Kidney (tissue), 14 donors: ENCODE results near the gene LCOR. TPM values are rescaled to one million over a fixed set of nuclear protein-coding genes. Genes with fewer than 3 reads are reported as not detected.
"Not testable (repeated sequence)": the region's sequence is repeated elsewhere in the genome, so short reads cannot be mapped to it uniquely, and the experiment has no call there.

Source experiments
- DNase-seq, 5 donors: peaks; one replicate each; pipeline ENCODE4 v3.0.0-alpha.2; 2013 to 2020
- FAIRE-seq: peaks from 2 replicates; lab custom pipeline; 2012; peaks lifted over from hg19 to GRCh38; lab: Jason Lieb, UNC
- H3K27ac ChIP-seq, 2 donors: one replicate each; pipeline ENCODE4 v1.7.0; 2013; ENCODE audit warnings: low read depth in 2 of 2, low read length in 2 of 2, inconsistent platforms in 1 of 2
- H3K27me3 ChIP-seq: one replicate; pipeline ENCODE4 v1.7.1; 2013; ENCODE audit warnings: low read length, inconsistent platforms; ENCODE audit not compliant: control insufficient read depth, insufficient read depth
- H3K36me3 ChIP-seq, 3 donors: one replicate each; pipeline versions ENCODE4 v1.7.0 to v1.7.1; 2013; ENCODE audit warnings: low read length in 3 of 3, control low read depth in 1 of 3, inconsistent platforms in 1 of 3; ENCODE audit not compliant: insufficient read depth in 3 of 3, control insufficient read depth in 2 of 3
- H3K4me1 ChIP-seq, 3 donors: one replicate each; pipeline versions ENCODE4 v1.7.0 to v1.7.1; 2013; ENCODE audit warnings: low read length in 3 of 3, inconsistent platforms in 1 of 3, low read depth in 1 of 3; ENCODE audit not compliant: control insufficient read depth in 2 of 3, insufficient read depth in 2 of 3
- H3K4me3 ChIP-seq, 3 donors: one replicate each; pipeline versions ENCODE4 v1.7.0 to v1.8.1; 2013; ENCODE audit warnings: low read length in 3 of 3, control low read depth in 1 of 3, inconsistent platforms in 1 of 3
- H3K9ac ChIP-seq, 3 donors: one replicate each; pipeline versions ENCODE4 v1.7.0 to v1.7.1; 2013; ENCODE audit warnings: low read length in 3 of 3, control low read depth in 1 of 3, inconsistent platforms in 1 of 3
- H3K9me3 ChIP-seq, 3 donors: one replicate each; pipeline versions ENCODE4 v1.7.0 to v1.7.1; 2013; ENCODE audit warnings: low read length in 3 of 3, control low read depth in 1 of 3, inconsistent platforms in 1 of 3; ENCODE audit not compliant: control insufficient read depth in 2 of 3, insufficient read depth in 1 of 3
- CTCF ChIP-seq: IDR thresholded peaks from 3 replicates; pipeline ENCODE4 v1.5.1; 2012; ENCODE audit warnings: mild to moderate bottlenecking, moderate library complexity, borderline replicate concordance; ENCODE audit not compliant: insufficient read depth; ENCODE audit errors: extremely low read depth
- intact Hi-C: fragments of 100-400 bp; cut with DNase I; formaldehyde crosslinking; loops from one replicate; pipeline ENCODE4 v1.11.1; 2022
- polyA plus RNA-seq: library from polyadenylated mRNA; stranded (reverse); fragments of 350-450 nt; fragmentation: Illumina TruSeq; extraction: RNeasy Lipid Tissue Mini Kit (QIAGEN cat#74804); gene quantifications from one replicate; pipeline ENCODE4 v1.2.3, GENCODE V29; 2014; ENCODE audit warnings: low read depth, low replicate concordance; ENCODE audit not compliant: insufficient read depth
- total RNA-seq: library from RNA; stranded (reverse); fragmentation: NEBNext Ultra II Directional; extraction: Animal tissue kit (Norgen Biotek cat#: 25700); gene quantifications from one replicate; pipeline ENCODE4 v1.2.1, GENCODE V29; 2021
- donor health status: control.
- donor health status: control.
- donor health status: control.
- donor health status: control.
- donor health status: control.
- donor health status: DM: yes; HTN: yes; CAD: no.
- donor health status: Normal renal cell carcinoma (clear cell type).

LCOR gene
- total and polyA plus RNA-seq, 2 donors from 2014 or later = 2.8 to 48.5 TPM

GRCh38 chr10:96930469-96930868, 98.4 kb downstream of the LCOR start:
- Histone ChIP-seq H3K4me1 (no peaks in the 10 kb centered on the region), H3K36me3 (peaks cover 0 to 4% (median 2%) of the 10 kb centered on the region in 3 donors), H3K4me3 (no peak overlapping the region), H3K27ac (no peak overlapping the region), H3K9ac (no peak overlapping the region), H3K9me3 (no peaks in the 10 kb centered on the region), H3K27me3 (no peaks in the 10 kb centered on the region)
- FAIRE-seq (no peak), DNase-seq (no peak)
- no peak for TF ChIP-seq CTCF
- intact Hi-C loops = no loop called here

GRCh38 chr10:96935148-96935547, 103.0 kb downstream of the LCOR start:
- intact Hi-C loops = no loop called here
- no peak for FAIRE-seq
- Histone ChIP-seq H3K36me3 (no peaks in the 10 kb centered on the region), H3K9me3 (no peaks in the 10 kb centered on the region), H3K27me3 (no peaks in the 10 kb centered on the region), H3K4me1 (no peaks in the 10 kb centered on the region), H3K4me3 (no peak overlapping the region), H3K27ac (no peak overlapping the region), H3K9ac (no peak overlapping the region)
- DNase-seq = no peak
- no peak for TF ChIP-seq CTCF

GRCh38 chr10:96935810-96936209, 103.7 kb downstream of the LCOR start:
- Histone ChIP-seq H3K27ac (no peak overlapping the region), H3K4me3 (no peak overlapping the region), H3K9me3 (no peaks in the 10 kb centered on the region), H3K4me1 (no peaks in the 10 kb centered on the region), H3K9ac (no peak overlapping the region), H3K27me3 (no peaks in the 10 kb centered on the region), H3K36me3 (no peaks in the 10 kb centered on the region)
- DNase-seq = no peak
- FAIRE-seq = no peak
- TF ChIP-seq CTCF = no peak
- intact Hi-C loops = no loop called here

GRCh38 chr10:96943161-96943560, 111.1 kb downstream of the LCOR start:
- intact Hi-C loops, H3K9me3 ChIP-seq, H3K4me1 ChIP-seq, H3K27me3 ChIP-seq, H3K36me3 ChIP-seq, DNase-seq, H3K4me3 ChIP-seq, FAIRE-seq, H3K27ac ChIP-seq, H3K9ac ChIP-seq: not testable (repeated sequence)
